Lower leg skin (tissue), 3 donors: Measurements from ENCODE around the gene GABBR2.

Experiments used
- POLR2A ChIP-seq, 2 donors: fragments of 450-650 bp; IDR thresholded peaks; one replicate each; pipeline ENCODE4 v1.6.1; 2016 to 2017; ENCODE audit warnings: antibody characterized with exemption in 2 of 2, mild to moderate bottlenecking in 1 of 2, moderate library complexity in 1 of 2
- TF ChIP-seq, protein P1 (sequence below), 3 donors: fragments of 450-650 bp; IDR thresholded peaks; one replicate each; pipeline ENCODE4 v1.5.1; 2016; ENCODE audit warnings: antibody characterized with exemption in 3 of 3, mild to moderate bottlenecking in 3 of 3, moderate library complexity in 2 of 3

DNA sequence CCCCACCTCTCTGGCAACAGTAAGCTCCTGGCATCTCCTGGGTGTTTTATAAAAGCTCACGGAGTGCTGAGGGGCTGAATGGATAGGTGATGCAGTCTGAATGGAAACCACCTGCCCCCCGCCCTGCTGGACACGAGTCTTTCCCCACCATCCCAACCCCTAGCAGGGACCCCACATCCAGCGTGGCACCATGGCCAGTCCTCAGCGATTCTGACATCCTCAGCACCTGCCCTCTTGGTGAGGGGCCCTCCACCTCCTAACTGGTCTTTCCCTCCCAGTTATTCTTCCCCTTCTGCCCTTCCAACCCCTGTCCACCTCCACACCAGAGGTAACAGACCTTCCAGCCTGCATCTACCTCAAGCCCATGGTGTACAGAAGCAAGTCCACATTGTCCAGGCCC is 38.7 kb upstream of the GABBR2 start:
- TF ChIP-seq, protein P1, sequence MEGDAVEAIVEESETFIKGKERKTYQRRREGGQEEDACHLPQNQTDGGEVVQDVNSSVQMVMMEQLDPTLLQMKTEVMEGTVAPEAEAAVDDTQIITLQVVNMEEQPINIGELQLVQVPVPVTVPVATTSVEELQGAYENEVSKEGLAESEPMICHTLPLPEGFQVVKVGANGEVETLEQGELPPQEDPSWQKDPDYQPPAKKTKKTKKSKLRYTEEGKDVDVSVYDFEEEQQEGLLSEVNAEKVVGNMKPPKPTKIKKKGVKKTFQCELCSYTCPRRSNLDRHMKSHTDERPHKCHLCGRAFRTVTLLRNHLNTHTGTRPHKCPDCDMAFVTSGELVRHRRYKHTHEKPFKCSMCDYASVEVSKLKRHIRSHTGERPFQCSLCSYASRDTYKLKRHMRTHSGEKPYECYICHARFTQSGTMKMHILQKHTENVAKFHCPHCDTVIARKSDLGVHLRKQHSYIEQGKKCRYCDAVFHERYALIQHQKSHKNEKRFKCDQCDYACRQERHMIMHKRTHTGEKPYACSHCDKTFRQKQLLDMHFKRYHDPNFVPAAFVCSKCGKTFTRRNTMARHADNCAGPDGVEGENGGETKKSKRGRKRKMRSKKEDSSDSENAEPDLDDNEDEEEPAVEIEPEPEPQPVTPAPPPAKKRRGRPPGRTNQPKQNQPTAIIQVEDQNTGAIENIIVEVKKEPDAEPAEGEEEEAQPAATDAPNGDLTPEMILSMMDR (IDR thresholded peaks at IDR 0.05) = no peak
- TF ChIP-seq POLR2A (IDR thresholded peaks at IDR 0.05) = no peak
